ENCODE data around the gene SDE2.
"Not testable (repeated sequence)": the region's sequence is repeated elsewhere in the genome, so short reads cannot be mapped to it uniquely, and the experiment has no call there.

The SDE2 gene

GRCh38 chr1:225944951-225945350 is 54.2 kb downstream of the SDE2 start:
- DNase-seq (ENCODE audit: low spot score) (no peak), FAIRE-seq (no peak)

DNA sequence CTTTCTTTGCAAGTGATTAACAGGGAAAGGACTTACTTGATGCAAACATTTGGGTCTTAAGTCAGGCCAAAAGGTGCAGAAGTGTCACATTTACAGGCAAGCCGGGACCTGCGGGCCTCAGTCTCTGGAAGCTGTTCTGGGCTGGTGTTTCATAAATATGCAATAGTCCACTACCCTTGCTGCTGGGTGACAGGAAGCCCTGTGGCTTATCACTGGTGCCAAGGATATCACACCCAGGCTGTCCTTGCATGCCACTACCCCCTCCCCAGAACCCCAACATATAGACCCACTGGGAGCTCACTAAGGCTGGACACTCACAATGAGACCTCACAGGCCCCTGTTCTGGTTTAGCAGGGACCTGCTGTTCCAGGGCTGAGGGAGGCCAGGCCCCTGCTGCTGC is 54.8 kb downstream of the SDE2 start:
- DNase-seq (ENCODE audit: low spot score) = no peak

DNA sequence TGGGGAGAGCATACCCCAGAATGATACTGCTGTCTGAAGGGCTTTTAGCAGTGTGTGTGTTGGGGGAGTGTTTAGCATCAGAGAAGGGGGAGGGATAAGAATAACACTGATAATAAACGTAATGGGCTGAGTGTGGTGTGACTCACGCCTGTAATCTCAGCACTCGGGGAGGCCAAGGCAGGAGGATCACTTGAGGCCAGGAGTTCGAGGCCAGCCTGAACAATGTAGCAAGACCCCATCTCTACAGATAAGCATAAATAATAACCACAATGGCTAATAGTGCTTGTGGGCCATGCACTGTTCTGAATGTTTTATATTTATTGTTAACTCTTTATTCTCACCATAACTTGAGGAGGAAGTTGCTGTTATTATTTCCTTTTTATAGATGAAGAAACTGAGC is 55.6 kb downstream of the SDE2 start:
- no peak for FAIRE-seq

More for the DNA sequence above, 54.8 kb downstream of the SDE2 start:
- no peak for FAIRE-seq

GRCh38 chr1:225942574-225942973 is 56.6 kb downstream of the SDE2 start:
- DNase-seq (ENCODE audit: low spot score) (no peak), FAIRE-seq (no peak)

More for the DNA sequence above, 55.6 kb downstream of the SDE2 start:
- no peak for DNase-seq (ENCODE audit: low spot score)

- FAIRE-seq = no peak
- DNase-seq (ENCODE audit: low spot score) = no peak
Observed at GRCh38 chr1:225941942-225942222, 57.3 kb downstream of the SDE2 start.

DNA sequence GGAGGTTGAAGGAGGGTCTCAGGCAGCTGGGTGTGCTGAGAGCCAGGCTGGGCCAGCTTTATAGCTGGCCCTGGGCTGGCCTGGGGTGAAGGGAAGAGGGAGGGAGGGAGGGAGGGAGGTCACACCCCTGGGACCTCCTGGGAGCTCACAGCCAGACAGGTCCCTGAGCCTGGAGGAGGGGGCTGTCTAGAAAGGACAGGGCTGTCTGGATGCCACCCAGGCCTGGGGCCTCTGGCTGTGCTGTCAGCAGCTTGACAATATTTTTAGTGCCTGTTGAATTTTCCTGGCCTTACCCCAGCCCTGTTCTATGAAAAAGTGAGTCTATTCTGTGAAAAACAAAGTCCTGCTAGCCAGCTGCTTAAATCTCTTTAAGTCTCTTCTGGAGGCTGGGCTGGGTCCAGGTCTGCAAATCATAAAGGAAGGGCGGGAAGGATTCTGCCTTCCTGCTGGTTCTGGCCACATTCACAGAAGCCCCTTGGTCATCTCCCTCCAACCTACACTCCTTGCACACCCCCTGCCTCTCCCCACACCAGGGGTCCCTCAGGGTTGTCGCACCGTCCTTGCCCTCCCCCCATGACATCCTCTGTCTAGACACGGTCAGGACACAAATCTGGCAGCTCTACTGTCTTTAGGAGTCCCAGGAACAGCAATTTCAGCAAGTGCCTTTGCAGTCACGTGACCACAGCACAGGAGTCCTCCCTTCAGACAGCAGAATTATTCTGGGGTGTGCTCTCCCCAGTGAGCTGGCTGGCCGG is 57.8 kb downstream of the SDE2 start, which contains the start of gene LEFTY2:
Gene LEFTY2 (minus strand): TSS at position 34 of the 755 bp plus-strand sequence. CDS start 80 bp downstream, outside the sequence.
- DNase-seq (ENCODE audit: low spot score) = no peak
- FAIRE-seq = no peak

DNA sequence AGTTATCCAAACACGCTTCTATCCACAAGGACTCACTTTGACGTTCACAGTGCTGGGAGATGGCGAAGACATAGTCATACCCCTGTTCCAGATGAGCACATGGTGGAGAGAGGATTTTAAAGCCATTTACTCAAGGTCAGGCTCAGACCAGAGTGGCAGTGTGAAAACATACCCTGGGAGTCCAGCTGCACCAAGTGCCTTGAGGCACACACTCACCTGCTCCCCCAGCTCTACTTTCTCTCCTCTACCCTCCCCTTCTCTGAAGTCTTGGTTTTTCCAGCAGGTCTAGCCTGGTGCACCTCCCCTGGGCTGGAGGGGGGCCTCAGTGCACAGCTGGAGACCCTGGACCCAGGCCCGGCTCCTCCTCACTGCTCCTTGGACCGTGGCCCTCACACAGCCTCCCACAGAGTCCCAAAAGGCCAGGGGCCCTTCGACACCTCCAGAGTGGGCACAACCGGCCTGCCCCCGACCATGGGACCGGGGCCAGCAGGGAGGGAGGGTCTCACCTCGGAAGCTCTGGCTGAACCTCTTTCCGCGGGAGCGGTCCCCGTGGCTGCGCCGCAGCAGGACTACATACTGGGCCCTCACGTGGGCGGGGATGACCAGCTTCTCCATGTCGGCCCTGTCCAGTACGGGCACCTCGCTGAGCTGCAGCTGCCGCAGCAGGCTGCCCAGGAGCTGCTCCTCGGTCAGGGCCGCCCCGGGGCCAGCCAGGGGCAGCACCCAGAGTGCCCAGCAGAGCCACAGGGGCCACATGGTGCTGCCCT is 58.6 kb downstream of the SDE2 start:
- no peak for DNase-seq (ENCODE audit: low spot score)

DNA sequence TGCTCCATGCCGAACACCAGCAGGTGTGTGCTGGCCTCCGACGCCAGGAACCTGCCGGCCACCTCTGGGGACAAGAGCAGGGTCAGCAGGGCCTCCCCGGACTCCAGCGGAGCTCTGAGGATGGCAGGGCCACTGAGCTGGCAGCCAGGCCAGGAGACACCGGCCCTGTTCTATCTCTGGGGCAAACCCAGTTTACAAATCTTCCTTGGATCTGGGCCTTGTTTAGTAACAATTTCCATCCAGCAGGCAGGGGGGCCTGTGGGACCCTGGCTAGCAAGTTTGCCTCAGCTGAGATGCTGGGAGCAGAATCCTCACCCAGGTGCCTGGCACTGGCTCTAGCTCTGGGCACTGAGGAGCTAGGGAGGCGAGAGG is 59.2 kb downstream of the SDE2 start:
- FAIRE-seq; DNase-seq (ENCODE audit: low spot score): not testable (repeated sequence)

More for the DNA sequence above, 58.6 kb downstream of the SDE2 start:
- no peak for FAIRE-seq

DNA sequence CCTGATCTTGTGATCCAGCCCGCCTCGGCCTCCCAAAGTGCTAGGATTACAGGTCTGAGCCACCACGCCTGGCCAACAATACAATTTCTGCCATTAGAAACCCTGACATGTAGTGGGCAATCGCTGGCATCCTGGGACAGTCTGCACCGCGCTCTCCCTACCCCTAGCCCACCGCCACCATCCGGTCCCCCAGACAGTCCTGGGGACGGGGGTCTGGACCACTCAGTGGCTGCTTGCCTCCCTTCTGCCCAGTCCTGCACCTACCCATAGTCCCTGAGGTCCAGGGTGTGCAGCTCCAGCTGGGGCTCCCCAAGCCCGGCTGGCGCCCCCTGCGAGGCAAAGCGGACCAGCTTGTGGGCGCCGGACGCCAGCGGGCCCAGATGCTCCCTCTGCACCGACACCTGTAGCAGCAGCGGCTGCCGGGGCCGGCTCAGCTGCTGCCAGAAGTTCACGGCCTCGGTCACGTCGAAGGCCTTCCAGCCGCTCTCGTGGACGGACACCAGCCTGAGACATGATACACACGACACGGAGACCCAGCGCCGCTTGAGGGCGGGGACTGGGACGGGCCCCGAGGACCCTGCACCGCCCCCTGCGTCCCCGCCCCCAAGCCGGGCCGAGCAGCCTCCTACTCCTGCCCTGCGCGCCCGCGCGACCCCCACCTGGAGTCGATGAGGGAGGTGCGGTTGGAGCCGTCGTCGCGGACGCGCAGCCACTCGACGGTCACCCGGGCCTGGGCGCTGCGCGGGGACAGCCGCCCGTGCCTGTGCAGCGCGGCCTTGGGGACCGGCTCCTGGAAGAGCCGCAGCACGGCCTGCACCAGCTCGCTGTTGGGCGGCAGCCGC is 59.8 kb downstream of the SDE2 start:
- not testable (repeated sequence) for FAIRE-seq; DNase-seq (ENCODE audit: low spot score)

DNA sequence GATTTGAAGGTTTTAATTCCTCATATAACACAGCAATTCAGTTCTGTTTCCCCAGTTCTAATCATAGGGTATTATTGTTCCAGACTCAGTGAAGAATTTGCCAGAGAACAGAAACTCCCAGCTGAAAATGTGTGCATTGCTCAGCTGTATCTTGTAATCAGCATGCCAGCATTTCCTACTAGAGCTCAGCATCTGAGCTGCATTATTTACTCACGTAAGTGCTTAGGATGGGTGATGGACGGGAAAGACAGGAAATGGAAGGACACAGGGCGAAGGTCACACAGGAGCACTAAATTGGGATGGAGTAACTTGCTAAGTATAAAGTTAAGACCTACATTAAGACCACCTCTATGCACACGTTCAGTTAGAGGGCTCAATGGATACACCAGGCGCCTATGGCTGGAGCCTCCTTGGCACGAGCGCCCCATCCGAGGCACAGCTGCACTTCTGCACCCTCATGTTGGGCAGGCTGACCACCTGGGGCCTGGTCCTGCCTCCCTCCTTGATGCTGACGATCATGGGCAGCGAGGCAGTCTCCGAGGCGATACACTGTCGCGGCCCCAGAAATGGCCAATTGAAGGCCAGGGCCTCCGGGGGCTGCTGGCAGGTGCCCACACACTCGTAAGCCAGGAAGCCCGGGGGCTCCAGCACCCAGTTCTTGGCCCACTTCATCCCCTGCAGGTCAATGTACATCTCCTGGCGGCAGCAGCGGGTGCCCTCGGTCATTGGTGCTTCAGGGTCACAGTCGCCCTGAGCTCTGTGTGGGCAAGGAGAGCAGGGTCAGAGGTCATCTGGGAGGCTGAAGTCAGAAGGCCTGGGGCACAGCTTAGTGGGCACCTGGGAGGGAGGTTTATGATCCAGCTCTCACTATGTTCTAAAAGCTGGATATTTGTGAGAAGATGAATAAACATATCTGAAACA is 61.8 kb downstream of the SDE2 start:
- FAIRE-seq = no peak
- DNase-seq (ENCODE audit: low spot score) = no peak

GRCh38 chr1:225936523-225936922 is 62.6 kb downstream of the SDE2 start:
- FAIRE-seq (no peak), DNase-seq (ENCODE audit: low spot score) (no peak)

DNA sequence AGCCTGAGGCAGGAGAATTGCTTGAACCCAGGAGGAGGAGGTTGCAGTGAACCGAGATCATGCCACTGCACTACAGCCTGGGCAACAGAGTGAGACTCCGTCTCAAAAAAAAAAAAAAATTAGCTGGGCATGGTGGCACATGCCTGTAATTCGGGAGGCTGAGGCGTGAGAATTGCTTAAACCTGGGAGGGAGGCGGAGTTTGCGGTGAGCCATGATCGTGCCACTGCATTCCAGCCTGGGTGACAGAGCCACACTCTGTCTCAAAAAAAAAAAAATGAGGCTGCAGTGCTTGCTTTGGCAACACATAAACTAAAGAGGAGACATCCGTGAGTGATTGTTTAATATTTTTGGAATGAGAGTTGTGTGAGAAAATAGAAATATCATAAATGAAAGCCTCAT is 63.1 kb downstream of the SDE2 start:
- not testable (repeated sequence) for DNase-seq (ENCODE audit: low spot score); FAIRE-seq

GRCh38 chr1:225934711-225935110 is 64.4 kb downstream of the SDE2 start:
- FAIRE-seq (no peak), DNase-seq (ENCODE audit: low spot score) (no peak)

DNA sequence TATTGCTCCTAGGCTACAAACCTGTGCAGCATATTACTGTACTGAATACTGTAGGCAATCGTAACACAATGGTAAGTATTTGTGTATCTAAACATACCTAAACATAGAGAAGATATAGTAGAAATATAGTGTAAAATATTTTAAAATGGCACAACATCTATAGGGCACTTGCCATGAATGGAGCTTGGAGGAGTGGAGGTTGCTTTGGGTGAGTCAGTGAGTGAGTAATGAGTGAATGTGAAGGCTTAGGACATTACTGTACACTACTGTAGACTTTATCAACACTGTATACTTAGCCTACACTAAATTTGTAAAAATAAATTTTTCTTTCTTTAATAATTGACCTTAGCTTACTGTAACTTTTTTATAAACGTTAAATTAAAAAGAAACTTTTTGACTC is 66.1 kb downstream of the SDE2 start:
- no peak for DNase-seq (ENCODE audit: low spot score)
- FAIRE-seq = no peak
